HL-60 (cell line): ENCODE measurements around the gene HDAC9.

Experiments
- CTCF ChIP-seq: IDR thresholded peaks from one replicate; pipeline ENCODE4 v1.5.1; 2011; ENCODE audit warnings: low read length, control low read depth, inconsistent platforms; ENCODE audit not compliant: insufficient read depth
- GABPA ChIP-seq: IDR thresholded peaks from 2 replicates; pipeline ENCODE4 v1.6.1; 2012; ENCODE audit warnings: low read depth
- POLR2AphosphoS5 ChIP-seq: IDR thresholded peaks from 2 replicates; pipeline ENCODE4 v1.6.1; 2012; ENCODE audit warnings: low read depth
- REST ChIP-seq: IDR thresholded peaks from 2 replicates; pipeline ENCODE4 v1.6.1; 2012; ENCODE audit warnings: low read depth; ENCODE audit not compliant: insufficient replicate concordance

GRCh38 chr7:18821554-18821953, 326.0 kb downstream of the HDAC9 start:
- no peak for TF ChIP-seq CTCF
- TF ChIP-seq POLR2AphosphoS5: no peak
- no peak for TF ChIP-seq GABPA
- no peak for TF ChIP-seq REST
